Transverse colon (tissue), 3 donors: ENCODE measurements around the gene ROBO1.

Experiments used
- POLR2A ChIP-seq: fragments of 450-650 bp; IDR thresholded peaks from one replicate; pipeline ENCODE4 v1.6.1; 2016; ENCODE audit warnings: antibody characterized with exemption, mild to moderate bottlenecking, moderate library complexity
- TF ChIP-seq, protein P1 (sequence below), 5 experiments: fragments of 200-600 bp in 3 of 5; fragments of 450-650 bp in 2 of 5; sonication (generic) in 3 of 5; IDR thresholded peaks; 1 replicate in 2 of 5; 2 replicates in 3 of 5; pipeline ENCODE4 v1.5.1; 2016 to 2017; ENCODE audit warnings: antibody characterized with exemption in 5 of 5, inconsistent platforms in 3 of 5, mild to moderate bottlenecking in 2 of 5, moderate library complexity in 1 of 5

DNA sequence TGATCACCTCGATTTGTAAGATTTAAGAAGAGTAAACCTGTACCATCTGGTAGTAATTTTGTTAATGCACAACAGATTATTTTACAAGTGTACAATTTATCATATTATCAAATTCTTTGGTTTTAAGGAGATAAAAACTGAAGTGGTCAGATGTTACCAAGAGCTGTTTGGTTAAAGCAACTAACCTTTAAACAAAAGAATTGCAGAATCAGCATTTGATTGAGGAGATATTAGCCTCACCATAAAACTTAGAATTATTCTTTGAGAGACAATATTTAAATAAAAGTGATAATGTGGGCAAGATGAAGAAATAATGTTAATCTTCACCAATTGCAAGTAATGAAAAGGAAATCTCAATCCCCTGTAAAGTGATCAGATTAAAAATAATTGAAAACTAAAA, 1034.9 kb downstream of the ROBO1 start:
- TF ChIP-seq POLR2A: no peak
- TF ChIP-seq, protein P1, sequence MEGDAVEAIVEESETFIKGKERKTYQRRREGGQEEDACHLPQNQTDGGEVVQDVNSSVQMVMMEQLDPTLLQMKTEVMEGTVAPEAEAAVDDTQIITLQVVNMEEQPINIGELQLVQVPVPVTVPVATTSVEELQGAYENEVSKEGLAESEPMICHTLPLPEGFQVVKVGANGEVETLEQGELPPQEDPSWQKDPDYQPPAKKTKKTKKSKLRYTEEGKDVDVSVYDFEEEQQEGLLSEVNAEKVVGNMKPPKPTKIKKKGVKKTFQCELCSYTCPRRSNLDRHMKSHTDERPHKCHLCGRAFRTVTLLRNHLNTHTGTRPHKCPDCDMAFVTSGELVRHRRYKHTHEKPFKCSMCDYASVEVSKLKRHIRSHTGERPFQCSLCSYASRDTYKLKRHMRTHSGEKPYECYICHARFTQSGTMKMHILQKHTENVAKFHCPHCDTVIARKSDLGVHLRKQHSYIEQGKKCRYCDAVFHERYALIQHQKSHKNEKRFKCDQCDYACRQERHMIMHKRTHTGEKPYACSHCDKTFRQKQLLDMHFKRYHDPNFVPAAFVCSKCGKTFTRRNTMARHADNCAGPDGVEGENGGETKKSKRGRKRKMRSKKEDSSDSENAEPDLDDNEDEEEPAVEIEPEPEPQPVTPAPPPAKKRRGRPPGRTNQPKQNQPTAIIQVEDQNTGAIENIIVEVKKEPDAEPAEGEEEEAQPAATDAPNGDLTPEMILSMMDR (IDR thresholded peaks at IDR 0.05): no peak
